ENCODE data around the gene CUL3.

CUL3 gene

GRCh38 chr2:224427471-224427870 lies 157.7 kb downstream of the CUL3 start:
- TF ChIP-seq POLR2A (IDR thresholded peaks at IDR 0.05; ENCODE audit: low read length) (no peak), GATA1 (IDR thresholded peaks at IDR 0.05; ENCODE audit: low read depth, low read length) (no peak)
- DNase-seq: no peak

GRCh38 chr2:224426656-224427055 lies 158.5 kb downstream of the CUL3 start:
- DNase-seq: no peak
- TF ChIP-seq POLR2A (IDR thresholded peaks at IDR 0.05; ENCODE audit: low read length) (no peak), GATA1 (IDR thresholded peaks at IDR 0.05; ENCODE audit: low read depth, low read length) (no peak)

GRCh38 chr2:224421065-224421464 lies 164.1 kb downstream of the CUL3 start:
- TF ChIP-seq POLR2A (IDR thresholded peaks at IDR 0.05; ENCODE audit: low read length): no peak
- no peak for TF ChIP-seq GATA1 (IDR thresholded peaks at IDR 0.05; ENCODE audit: low read depth, low read length)
- no peak for DNase-seq

All from erythroblast (primary cell).